Stimulated activated CD8-positive, alpha-beta memory T cell treated with anti-CD3 and anti-CD28 coated beads, Interleukin-12 subunit alpha, Interleukin-12 subunit beta, amount 100 ng/mL, for 24 hours (primary cell): ENCODE measurements around the gene VCAN.
"Not testable (repeated sequence)": the region's sequence is repeated elsewhere in the genome, so short reads cannot be mapped to it uniquely, and the experiment has no call there.

ENCODE experiments used
- DNase-seq: peaks from one replicate; pipeline ENCODE4 v3.0.0-alpha.2; 2020; ENCODE audit errors: extremely low read depth

Gene VCAN

GRCh38 chr5:83471405-83472212 is at the start of gene VCAN:
Gene VCAN (plus strand): TSS chr5:83471744. CDS start chr5:83483519, 11,775 bp downstream.
- no peak for DNase-seq

DNA sequence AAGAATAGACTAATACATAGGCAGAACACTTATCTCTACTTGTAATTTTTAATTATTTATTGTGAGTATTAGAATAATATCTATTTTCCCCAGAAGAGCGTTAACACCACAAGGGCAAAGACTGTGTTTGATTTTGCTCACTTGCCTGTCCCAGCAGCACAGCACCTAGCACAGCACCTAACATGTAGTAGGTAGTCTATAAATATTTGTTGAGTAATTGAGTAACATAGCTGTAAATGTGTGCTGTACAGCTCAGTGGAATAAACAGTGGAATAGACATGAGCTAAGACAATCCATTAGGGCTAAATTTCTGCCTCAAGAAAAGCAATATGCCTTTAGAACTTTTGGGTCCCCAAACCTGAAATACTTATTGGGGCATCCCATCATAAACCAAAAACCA is 49.3 kb upstream of the VCAN start:
- no peak for DNase-seq

DNA sequence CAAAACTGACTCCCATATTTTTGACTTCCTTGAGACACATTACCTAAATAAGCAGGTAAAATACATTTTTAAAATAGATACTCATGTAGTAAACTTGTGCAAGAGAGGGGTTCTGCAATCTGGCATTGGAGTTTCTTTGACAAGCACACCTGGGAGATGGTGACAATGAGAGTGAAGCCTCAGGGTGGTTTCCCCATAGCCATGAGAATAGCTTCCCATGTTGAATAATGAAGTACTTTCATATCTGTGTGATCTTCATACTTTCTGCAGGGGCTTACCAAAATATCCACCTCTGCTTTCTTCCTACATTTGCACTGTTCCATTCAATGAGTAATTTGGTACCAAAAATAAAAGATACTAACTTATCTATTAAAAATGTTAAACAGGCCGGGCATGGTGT is 44.7 kb upstream of the VCAN start:
- DNase-seq = no peak

DNA sequence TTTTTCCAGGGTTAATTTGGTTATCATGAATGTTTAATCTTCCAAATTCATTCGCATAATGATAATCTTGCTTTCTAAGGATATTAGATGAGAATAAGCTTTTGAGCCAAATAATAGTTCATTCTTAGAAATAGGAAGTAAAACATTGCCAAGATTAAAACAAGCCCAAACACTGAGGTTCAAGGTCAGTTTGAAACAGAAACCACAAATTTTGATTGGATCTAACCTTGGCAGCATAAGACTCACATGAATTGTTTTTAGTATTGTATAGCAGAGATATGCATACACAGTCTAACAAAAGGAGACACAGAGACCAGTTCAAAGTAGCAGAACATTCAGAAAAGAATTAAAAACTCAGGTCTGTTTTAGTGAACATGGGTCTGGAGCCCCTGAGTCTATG is 43.4 kb upstream of the VCAN start:
- DNase-seq = no peak

DNA sequence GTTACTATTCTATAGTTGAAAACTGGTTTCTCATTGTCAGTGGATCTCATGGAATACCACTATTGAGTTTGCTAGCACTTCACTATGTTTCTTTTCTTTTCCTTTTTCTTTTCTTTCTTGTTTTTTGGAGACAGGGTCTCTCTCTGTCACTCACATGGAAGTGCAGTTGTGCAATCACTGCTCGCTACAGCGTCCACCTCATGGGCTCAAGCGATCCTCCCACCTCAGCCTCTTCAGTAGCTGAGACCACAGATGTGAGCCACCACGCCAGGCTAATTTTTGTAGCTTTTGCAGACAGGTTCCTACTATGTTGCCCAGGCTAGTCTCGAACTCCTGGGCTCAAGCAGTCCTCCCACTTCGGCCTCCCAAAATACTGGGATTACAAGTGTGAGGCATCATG is 42.7 kb upstream of the VCAN start:
- DNase-seq = no peak

GRCh38 chr5:83430130-83431010 is 41.2 kb upstream of the VCAN start:
- no peak for DNase-seq

GRCh38 chr5:83433891-83434290 is 37.7 kb upstream of the VCAN start:
- no peak for DNase-seq

- DNase-seq = no peak
These were observed 36.6 kb upstream of the VCAN start for GRCh38 chr5:83434946-83435345.

GRCh38 chr5:83436276-83436675 is 35.3 kb upstream of the VCAN start:
- DNase-seq = no peak

GRCh38 chr5:83437697-83438096 is 33.8 kb upstream of the VCAN start:
- DNase-seq = not testable (repeated sequence)

GRCh38 chr5:83440826-83441225 is 30.7 kb upstream of the VCAN start:
- DNase-seq = no peak

DNA sequence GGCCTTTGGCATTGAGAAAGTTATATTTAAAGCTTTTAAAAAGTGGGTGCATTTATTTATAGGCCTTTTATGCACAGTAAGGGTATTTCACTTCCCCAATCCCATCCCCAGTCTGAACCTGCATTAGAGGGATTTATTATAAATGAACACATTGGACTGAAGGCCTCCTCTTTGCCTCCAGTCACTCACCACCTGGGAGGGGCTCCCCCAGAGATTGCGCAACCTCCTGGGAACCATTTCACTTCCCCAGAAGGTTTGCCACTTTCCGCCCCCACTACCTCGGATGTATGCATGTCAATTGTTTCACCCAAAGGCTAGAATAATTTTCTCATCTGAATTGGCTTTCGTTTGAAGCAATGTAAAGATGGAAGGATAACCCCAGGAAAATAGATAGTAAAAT is 29.8 kb upstream of the VCAN start:
- no peak for DNase-seq

DNA sequence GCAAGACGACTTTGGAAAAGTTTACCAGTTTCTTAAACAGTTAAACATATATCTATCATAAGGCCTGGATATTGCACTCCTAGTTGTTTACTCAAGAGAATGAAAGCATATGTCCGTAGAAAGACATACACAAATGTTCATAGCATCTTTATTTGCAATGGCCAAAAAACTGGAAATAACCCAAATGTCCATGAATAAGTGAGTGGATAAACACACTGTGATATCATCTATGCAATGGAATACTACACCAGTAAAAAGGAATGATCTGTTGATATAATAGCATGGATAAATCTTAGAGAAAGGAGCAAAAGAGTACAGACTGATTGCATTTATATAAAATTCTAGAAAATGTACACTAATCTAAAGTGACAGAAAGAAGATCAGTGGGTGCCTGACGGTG is 28.0 kb upstream of the VCAN start:
- DNase-seq = no peak

DNA sequence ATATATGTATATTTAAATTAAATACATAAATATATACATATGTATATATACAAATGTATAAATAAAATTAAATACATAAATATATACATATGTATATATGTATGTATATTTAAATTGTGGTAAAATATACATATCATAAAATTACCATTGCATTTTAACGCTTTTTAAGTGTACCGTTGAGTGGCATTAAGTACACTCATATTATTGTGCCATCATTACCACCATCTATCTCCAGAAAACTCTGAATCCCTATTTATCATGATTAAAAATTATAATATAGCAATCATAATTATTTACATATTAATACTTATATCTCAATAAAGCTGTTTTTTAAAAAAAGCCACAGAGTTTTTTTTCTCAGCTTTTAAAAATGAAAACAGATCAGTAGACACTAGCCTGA is 27.1 kb upstream of the VCAN start:
- no peak for DNase-seq

DNA sequence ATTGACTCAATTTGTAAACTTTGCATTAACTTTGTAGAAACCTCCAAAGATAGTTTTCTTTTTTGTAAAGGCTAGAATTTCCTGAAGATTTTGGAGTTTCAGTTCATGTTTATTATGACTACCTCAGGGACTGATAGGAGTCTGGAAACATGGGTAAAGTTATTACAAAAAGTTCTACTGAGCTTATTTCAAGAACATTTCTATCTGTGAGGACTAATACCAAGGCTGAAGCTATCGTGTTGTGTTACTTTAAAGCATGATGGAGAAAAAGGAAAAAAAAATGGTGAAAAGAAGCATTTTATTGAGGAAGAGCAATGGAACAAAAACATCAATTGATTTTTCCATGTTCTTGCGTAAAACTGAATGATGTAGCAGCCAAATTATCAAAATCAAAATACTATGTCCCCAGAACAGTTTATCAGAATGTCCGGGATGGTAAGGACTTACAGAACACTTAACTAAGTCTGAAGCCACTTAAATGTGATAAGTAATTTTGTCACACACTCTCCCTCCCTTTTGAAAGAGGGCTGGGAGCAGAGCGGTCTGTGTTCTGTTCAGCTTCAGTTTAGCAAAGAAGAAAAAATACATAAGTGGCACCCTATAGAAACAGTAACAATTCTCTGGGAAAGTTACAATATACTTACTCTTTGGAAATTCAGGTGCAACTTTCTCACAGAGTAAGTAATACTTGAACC is 25.1 kb upstream of the VCAN start:
- DNase-seq = no peak

DNA sequence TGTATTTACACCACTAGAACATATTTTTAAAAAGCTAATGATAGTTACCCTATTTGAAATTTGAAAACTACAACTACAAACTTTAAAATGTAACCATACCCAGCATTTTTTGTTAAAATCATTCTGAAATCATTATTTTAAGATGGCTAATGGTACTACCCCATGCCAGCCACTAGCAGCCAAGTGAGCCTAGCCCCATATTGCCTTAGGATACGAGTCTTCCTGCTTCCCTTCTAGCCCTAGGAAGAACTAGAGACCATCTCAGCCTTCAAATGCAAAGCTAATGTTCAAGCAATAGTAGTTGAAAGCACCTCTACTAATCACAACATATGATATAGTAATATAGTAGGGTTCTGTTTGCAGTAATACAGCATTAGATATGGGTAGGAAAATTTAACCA is 24.0 kb upstream of the VCAN start:
- DNase-seq = no peak

GRCh38 chr5:83450183-83450966 is 21.2 kb upstream of the VCAN start:
- no peak for DNase-seq

DNA sequence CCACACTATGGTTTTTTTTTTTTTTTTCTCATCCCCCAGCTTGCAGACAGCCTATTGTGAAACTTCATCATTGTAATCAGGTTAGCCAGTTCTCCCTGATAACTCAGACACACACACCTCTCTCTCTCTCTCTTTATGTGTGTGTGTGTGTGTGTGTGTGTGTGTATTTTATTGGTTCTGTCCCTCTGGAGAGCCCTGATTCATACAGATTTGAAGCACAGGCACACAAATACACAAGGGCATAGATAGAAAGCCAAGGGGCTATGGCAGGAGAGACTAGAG is 20.6 kb upstream of the VCAN start:
- DNase-seq = no peak

- DNase-seq = no peak
These were observed 19.6 kb upstream of the VCAN start for GRCh38 chr5:83451955-83452354.

DNA sequence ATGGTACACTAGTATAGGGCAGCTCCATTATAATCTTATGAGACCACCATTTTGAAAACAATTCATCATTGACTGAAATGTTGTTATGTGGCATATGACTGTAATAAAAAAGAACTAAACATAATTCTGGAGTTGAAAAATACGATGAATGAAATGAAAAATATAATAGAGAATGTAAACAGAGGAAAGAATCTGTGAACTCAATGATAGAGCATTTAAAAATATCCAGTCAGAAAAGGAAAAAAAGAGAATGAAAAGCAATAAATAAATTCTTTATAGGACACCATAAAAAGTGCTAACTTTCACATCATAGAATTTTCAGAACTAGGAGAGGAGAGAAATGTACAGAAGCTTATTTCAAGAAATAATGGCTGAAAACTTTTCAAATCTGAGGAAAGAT is 17.6 kb upstream of the VCAN start:
- no peak for DNase-seq

- no peak for DNase-seq
These were observed 7.3 kb upstream of the VCAN start for GRCh38 chr5:83464261-83464660.
